HG03378 (cell line): ENCODE measurements around the gene NFATC4.
"Not testable (repeated sequence)": the region's sequence is repeated elsewhere in the genome, so short reads cannot be mapped to it uniquely, and the experiment has no call there.

Experiments used
- ATAC-seq: cut with Tn5 transposase; IDR thresholded peaks from one replicate; pipeline ENCODE4 v1.9.1; 2021; ENCODE audit warnings: mild to moderate bottlenecking, moderate library complexity; ENCODE audit not compliant: unreplicated experiment

Gene NFATC4

DNA sequence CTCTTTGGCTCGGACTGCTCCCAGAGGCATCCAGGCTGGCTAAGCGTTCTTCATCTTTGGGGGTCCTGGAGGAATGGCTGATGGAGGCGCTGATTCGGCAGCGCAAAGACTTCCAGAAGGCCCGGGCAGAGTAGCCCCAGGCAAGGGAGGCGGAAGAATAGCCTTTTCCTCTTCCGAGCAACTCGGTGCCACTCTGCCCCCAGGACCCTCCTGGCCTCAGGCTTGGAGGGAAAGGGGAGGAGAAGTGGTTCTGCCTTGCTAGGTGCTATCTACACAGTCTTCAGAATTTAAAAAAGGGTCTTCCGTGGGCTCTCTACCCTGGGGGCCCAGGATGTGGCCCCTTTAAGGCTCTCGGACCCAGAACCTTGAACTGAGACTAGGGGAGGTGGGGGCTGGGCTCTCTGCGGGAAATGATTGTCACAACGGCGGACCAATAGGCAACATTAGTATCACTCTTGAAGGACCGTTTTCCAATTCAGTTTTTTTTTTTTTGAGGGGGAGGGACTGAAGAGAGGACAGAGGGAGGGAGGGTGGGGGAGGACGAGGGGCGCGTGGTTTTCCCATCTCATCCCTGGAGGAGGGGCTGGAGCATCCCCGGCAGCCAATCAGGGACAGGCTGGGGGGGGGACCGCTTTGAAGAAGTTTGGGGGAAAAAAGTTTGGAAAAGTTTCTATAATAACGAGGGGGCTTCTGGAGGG, at the start of gene NFATC4:
TSS of gene NFATC4 (plus strand) at position 671 of the 698 bp plus-strand sequence. CDS start 157 bp downstream, outside the sequence.
- peak; percentile 16 for ATAC-seq

DNA sequence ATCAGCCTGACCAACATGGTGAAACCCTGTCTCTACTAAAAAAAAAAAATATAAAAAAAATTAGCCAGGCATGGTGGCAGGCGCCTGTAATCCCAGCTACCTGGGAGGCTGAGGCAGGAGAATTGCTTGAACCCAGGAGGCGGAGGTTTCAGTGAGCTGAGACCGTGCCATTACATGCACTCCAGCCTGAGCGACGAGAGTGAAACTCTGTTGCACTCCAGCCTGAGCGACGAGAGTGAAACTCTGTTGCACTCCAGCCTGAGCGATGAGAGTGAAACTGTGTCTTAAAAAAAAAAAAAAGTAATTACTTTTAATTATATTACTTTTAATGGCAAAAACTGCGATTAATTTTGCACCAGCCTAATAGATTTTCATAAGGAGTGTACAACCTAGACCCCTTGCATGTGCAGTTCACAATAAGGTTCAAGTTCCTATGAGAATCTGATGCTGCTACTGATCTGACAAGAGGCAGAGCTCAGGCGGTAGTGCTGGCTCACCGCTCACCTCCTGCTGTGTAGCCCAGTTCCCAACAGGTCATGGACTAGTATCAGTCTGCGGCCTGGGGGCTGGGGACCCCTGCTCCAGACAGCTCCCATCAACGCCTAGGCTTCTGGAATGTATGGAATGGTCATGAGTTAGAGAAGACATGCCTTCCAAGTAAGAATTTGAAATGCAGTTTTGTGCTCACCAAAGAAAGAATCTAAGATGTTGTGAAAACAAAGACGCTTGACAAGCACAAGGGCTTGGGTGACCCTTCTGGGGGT, 46.6 kb upstream of the NFATC4 start:
- no peak for ATAC-seq

DNA sequence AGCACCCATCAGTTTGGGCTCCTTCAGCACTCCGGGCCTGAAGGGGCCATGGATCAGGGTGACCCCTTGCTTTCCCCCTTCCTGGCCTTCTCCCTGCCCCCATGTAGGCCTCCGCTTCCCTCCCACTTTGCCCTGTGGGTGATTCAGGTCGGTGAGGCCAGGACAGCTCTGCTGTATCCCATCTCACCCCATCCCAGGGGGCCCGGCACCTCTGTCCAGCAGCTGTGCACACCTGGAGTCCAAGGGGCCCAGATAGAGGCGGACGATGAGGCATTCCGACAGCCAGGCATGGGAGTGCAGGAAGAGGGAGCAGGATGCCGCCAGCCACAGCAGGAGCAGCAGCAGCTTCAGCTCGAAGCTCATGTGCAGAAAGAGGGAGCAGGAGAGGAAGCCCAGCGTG, 45.3 kb upstream of the NFATC4 start:
- ATAC-seq = no peak

DNA sequence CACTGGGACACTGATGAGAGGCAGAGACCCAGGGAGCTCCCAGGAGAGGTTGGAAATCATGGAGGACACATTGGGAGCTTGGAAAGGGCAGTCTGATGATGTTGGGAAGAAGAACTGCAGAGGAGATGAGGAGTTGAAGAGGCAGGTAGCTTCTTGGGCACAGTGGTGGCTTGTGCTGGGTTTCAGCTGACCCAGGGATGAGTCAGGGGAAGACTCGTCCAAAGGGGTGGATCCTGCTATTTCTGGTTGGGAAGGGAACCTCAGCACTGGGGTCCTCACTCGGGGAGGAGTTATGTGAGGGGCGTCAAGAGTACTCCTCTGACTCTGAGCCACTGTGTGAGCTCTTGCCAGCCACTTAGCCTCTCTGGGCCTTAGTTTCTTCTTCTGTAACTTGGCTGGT, 44.6 kb upstream of the NFATC4 start:
- ATAC-seq = no peak

DNA sequence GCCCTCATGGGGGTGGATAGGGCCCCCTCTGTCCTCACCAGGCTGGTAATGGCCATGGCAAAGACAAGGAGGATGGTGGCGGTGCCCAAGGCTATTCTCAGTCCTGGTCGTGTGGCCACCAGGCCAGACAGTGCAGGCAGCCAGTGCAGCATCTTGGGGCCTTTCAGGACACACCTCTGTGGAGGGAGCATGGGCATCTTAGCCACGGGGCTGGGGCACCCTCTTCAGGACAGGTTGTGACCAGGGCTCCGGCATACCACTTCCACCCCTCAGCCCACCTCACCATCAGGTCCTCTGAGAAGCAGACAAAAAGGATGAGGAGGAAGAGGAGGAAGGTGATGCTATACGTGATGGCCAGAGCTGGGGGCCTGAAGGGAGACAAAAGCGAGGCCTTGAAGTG, 44.0 kb upstream of the NFATC4 start:
- ATAC-seq = no peak

DNA sequence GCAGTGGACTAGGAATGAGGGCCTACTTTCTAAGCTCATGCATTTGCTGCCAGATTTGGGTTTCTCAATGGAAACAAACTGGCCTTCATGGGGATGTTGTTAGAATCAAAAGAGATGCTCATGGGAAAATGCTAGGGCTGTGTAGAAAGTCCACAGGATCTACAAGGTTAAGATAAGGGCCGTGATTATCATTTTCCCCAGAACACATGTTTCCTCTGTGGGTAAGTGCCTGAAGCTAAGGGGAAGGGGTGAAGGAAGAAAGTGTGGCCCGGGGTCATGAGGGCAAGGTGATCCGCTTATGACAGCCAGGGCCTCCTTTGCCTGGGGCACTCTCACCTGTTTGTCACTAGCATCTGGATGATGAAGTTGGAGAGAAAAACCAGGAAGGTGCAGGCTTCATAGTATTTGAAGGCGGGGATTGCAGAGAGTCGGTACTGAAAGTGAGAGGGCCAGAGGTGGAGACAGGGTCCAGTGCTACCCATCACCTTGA, 42.9 kb upstream of the NFATC4 start:
- ATAC-seq = no peak

DNA sequence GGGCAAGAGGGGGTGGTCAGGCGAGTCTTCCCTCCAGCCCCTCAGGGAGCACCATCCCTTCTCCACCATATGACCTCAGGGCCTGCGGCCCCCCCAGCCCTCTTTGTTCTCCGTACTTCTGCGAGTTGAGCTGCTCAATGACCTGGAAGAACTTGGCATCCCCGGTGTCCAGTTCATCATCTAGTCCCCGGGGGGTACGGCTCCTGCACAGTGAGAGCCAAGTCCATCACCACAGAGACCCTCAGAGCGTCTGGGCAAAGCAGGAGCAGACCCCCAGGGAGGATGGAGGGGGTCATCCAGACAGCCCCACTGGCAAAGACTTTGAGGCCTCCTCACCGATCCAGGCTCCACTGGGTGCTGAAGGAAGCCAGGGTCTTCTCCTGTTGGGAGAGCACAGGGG, 42.0 kb upstream of the NFATC4 start:
- no peak for ATAC-seq

DNA sequence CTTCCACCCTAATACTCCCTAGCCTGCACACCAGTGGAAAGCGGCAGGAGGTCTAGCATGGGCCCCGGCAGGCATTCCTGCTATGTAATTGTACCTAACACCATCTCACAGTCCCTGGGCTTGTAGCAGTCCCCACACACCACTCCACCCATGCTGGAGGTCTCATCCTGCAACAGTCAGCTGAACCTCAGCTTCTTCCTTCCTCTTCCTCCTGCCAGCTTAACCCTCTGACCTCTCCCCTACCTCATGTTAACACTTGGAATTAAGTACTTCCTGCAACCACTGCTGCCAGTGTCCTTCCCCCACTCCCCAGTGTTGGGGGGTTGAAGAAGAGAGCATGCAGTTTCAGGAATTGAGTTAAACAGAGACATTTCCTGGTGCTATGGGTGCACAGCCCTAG, 40.7 kb upstream of the NFATC4 start:
- ATAC-seq = no peak

DNA sequence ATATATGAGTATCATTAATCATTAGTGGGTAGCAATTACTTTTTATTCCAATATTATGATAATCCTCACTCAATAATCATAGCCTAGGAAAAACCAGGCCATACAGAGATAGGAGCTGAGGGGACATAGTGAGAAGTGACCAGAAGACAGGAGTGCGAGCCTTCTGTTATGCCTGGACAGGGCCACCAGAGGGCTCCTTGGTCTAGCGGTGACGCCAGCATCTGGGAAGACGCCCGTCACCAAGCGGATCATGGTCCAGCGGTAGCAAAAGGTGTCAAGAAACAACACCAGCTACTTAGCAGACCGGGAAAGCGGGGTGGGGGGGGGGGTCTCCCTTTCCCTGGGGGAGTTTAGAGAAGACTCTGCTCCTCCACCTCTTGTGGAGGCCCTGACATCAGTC, 40.1 kb upstream of the NFATC4 start:
- not testable (repeated sequence) for ATAC-seq

DNA sequence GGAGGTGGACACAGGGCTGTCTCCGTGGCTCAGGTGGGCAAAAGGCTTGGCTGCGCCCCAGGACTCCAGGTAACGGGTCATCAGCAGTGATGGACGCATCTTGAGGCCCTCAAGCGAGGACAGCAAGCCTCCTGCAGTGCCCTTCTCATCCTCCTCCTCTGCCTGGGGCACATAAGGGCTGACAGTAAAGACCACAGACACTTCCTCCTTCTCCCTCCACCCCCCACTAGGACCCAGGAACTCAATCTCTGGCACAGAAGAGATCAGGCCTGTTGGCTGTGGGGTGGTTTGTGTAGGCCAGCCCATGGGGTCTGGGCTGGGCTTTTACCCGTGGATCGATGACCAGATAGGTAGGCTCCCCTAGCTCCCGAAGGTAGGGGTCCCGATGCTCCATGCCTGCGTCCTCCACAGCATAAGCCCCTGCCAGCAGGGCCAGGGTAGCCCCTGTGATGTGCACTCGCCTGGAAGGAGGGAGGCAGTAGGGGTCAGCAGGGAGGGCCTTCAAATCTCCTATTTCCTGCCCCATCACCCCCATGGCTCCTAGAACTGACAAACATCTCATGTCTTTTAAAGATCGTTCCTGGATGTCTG, 38.8 kb upstream of the NFATC4 start:
- no peak for ATAC-seq

DNA sequence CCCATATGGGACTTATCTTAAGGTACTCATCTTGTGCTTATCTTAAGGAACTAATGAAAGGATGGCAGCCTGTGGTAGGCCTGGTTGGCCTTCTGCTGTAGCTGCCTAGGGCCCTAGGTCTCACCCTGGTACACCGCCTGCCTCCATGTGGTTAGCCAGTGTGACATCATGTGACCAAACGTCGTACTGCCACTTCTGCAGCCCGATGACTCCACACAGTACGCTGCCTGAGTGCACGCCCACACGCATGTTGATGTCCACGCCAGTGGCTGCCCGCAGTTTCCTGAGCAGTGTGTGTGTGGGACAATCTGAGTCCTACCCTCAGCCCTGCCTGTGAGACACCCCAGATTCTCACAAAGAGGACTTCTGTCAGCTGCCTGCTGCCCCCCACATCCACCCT, 38.2 kb upstream of the NFATC4 start:
- no peak for ATAC-seq

DNA sequence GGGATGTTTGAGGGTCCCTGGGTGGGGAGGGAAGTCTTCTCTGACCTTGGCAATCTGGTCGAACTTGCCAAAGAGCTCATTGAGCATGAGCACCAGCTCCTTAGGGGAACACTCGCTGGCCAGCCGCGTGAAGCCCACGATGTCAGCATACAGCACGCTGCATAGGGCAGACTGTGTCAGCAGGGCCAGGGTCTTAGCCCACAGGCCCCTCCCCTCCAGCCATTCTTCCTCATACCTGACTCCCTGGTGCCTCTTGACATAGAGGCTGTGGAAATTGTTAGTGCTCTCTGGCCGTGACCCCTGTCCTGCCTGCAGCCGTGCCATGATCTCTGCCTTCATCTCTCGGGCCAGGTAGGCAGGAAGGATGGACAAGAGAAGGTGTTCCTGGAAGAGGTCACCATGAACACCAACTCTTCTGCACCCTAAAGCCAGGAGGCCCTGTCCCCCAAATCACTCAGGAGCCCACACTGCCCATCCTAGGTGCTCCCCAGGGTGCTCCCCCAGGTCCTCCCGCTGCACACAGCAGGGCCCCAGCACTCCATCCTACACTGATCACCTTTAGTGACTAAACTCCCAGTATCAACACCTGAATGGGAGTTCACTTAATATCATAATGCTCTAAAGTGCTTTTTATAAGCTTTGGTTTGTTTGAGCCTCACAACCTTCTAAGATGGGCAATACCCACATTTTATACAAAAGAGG, 36.9 kb upstream of the NFATC4 start:
- no peak for ATAC-seq

DNA sequence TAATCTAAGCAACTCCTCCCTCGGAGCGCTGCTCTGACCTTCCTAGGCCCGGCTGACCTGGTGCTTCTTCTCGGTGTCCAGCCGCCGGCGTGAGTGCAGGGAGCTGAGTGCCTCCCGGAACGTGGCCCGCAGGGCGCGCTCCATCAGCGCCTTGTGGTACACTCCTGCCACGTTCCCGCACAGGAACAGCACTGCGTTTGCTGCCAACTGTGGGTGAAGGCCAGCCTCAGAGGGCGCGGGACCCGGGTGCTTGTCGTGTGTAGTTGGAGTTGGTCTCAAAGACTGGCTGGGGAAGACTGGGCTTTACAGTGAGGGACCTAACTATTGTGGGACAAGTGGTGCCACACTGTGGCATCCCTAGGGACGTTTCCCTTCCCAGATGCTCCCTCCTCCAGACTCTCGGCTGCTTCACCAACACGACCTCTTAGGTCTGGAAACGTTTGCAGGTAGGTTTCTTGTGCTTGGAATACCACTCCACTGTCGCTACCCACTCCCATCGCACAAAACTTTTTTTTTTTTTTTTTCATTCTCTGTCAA, 36.2 kb upstream of the NFATC4 start:
- no peak for ATAC-seq

DNA sequence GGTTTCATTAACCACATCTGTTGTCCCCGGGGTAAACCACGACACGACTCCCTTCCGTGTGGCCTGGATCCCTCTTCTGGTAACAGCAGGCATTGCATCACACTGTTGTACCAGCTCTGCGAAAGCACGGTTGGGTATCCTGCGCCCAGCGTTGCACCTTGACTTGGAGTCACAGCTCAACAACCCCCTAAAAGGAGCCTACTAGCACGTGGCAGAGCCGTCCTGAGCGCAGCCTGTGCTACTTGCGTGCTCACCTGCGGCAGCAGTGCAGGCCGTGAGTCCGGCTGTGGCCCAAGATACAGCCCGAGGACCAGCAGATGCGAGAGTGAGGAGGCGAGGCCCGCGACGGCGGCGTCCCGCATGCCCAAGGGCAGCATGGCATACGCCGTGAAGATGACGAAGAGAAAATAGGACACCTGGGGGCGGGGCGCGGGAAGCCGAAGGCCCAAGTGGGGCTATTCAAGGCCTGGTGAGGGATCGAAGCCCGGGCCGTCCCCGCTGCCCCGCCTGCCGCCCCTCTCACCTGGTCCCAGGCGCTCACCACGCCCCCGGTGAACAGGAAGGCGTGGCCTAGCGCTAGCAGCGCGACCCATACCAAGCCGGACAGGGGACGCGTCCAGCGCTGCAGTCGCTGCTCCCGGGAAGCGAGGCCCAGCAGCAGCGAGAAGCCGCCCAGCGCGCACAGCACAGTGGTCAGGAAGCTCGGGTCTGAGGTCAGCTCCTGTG, 35.6 kb upstream of the NFATC4 start:
- peak; percentile 76 for ATAC-seq

DNA sequence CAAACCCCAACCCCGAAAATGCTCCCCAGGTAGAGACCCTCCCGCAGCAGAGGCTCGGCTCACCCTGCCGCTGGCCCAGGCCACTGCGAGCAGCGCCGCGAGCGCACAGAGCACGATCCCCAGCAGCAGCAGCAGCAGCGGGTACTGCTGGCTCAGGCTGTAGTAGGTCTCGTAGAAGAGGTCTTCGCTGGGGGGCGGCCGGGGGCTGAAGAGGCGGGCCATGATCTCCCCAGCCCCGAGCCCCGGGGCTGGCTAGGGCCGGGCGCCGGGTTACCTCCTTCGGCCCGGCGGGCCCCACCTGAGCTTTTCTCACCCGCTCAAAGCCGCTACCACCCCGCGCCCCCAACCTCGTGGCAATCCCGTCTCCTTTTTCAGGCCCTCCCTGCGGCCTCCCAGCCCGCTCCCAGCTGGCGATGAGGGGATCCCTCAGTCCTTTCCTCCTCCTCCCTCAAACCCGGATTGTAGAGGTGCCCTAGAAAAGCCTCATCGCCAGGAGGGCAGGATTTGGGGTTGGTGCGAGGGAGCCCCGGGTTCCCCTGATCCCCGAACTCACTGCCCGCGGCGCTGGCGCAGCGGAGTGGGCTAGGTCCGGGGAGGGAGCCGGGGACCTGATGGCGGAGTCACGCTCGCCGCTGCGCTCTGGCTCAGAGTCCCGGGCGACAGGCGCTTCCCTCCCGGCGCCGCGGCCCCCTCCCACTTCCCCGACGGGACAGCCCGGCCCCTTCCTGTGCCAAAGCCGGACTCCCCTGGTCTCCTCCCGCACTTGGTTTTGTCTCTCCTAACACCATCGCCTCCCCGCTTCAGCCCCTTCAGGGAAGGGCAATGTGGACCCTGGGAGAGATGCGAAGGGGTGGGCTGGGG, 33.3 kb upstream of the NFATC4 start, which contains the start of gene ADCY4:
TSS of gene ADCY4 (minus strand) at position 641 of the 861 bp plus-strand sequence. CDS start at position 222, 419 bp downstream.
- ATAC-seq = no peak

DNA sequence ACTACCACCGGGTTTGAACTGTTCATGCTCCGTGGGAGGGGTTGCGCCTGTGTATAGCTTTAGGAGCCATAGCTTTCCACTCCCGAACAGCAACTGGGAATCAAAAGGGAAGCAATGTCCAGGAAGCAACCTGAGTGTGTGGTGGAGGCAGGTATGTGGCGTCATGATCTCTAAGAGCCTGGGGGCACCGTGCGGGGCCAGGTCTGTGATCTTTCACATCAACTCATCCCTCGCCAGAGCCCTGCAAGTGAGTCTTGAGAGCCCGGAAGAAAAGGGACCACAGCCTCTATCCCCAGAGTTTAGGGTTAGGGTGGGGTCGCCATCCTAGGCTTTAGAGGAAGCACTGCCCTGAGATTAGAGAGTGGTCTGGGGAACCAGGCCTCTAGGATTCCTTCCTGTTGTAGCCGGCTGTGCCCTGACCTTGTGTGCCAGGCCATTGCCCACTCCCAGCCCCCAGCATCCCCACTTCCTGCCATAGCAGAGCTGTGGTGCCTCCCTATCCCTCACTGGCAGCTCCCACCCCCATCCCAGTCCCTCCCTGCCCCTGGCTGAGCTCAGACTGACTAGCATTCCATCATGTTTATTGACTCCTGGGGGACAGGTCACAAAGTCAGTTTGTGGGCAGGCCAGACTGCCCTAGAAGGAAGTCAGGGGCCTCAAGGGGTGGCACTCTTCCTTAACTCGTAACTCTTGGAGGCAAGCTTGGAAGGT, 32.4 kb upstream of the NFATC4 start:
- no peak for ATAC-seq

DNA sequence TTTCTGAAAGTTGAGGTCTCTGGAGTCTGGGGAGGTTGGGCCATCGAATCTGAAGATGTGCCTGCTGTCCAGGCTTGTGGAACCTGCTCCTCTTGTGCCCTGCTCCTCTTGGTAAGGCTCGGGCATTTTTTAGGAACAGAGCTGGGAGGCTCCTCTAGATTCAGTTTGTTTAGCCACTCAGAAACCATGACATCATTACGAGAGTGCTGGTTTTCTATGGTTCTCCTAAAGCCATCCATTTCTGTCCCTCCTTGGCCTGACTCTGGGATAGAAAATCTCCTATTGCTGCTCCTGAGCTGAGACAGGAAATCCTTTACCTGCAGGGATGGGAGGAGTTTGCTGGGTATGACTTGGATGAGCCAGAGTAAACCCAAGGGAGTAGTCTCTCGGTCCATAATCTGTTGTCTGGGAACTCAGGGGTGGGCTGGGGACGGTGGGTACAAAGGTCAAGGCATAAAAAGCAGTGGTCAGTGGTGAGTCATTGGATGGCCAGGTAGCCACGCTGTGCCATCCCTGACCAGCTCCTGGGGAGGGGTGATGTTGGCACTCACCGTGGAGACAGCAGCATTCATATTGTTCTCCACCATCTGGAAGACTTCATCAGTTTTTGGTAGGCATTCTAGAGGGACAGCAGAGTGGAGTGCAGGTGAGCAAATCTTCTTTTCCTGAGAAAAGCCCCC, 30.7 kb upstream of the NFATC4 start:
- no peak for ATAC-seq

DNA sequence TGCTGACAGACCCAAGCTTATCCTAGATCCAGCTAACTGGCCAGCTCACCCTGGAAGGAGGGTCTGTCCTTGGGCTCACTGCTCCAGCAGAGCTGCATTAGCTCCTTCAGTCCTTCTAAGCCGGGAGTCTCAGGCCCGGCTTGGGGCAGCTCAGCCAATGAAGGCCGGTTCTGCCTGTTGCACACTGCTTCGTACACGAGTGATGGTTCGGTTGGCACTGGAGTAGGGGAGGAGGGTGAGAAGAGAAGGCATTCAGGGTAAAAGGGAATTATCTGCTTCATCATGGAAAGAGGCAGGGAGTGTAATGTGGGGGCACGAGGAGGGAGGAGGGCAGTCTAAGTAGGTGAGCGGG, 30.2 kb upstream of the NFATC4 start:
- ATAC-seq = no peak
